HG03064 (cell line): ENCODE results near the gene ST6GAL1.
A peak's percentile ranks its signal among the peaks of the same experiment; 100 is the strongest.
"Not testable (repeated sequence)": the region's sequence is repeated elsewhere in the genome, so short reads cannot be mapped to it uniquely, and the experiment has no call there.

ENCODE experiments used
- ATAC-seq: cut with Tn5 transposase; IDR thresholded peaks from one replicate; pipeline ENCODE4 v1.9.1; 2021; ENCODE audit warnings: low read depth; ENCODE audit not compliant: unreplicated experiment

ST6GAL1 gene

GRCh38 chr3:186991470-186991869 lies 61.1 kb downstream of the ST6GAL1 start:
- ATAC-seq = no peak

GRCh38 chr3:186992096-186992495 lies 61.8 kb downstream of the ST6GAL1 start:
- not testable (repeated sequence) for ATAC-seq

- ATAC-seq = no peak
These were observed 63.0 kb downstream of the ST6GAL1 start for GRCh38 chr3:186993210-186993782.

GRCh38 chr3:186994000-186994955 lies 64.0 kb downstream of the ST6GAL1 start:
- ATAC-seq = no peak

GRCh38 chr3:186996356-186996755 lies 66.0 kb downstream of the ST6GAL1 start:
- no peak for ATAC-seq

GRCh38 chr3:186997061-186997460 lies 66.7 kb downstream of the ST6GAL1 start:
- ATAC-seq = no peak

- no peak for ATAC-seq
These were observed 67.2 kb downstream of the ST6GAL1 start for GRCh38 chr3:186997473-186997939.

- no peak for ATAC-seq
These were observed 68.6 kb downstream of the ST6GAL1 start for GRCh38 chr3:186998937-186999368.

GRCh38 chr3:187000711-187001151 lies 70.4 kb downstream of the ST6GAL1 start:
- peak; percentile 55 for ATAC-seq

- ATAC-seq = no peak
These were observed 72.6 kb downstream of the ST6GAL1 start for GRCh38 chr3:187002915-187003314.

GRCh38 chr3:187005827-187006481 lies 75.6 kb downstream of the ST6GAL1 start:
- no peak for ATAC-seq

GRCh38 chr3:187006864-187007630 lies 76.7 kb downstream of the ST6GAL1 start:
- ATAC-seq = no peak

- not testable (repeated sequence) for ATAC-seq
These were observed 80.1 kb downstream of the ST6GAL1 start for GRCh38 chr3:187010382-187010781.

- ATAC-seq = no peak
These were observed 81.6 kb downstream of the ST6GAL1 start for GRCh38 chr3:187011915-187012314.

- no peak for ATAC-seq
These were observed 82.3 kb downstream of the ST6GAL1 start for GRCh38 chr3:187012609-187013051.

- no peak for ATAC-seq
These were observed 82.9 kb downstream of the ST6GAL1 start for GRCh38 chr3:187013159-187013716.

GRCh38 chr3:187014417-187014864 lies 84.1 kb downstream of the ST6GAL1 start:
- ATAC-seq = no peak

- ATAC-seq = peak; percentile 48
These were observed 85.7 kb downstream of the ST6GAL1 start for GRCh38 chr3:187015903-187016638.
